Bronchial epithelial cell (primary cell): ENCODE measurements around the gene KRTAP16-1. TPM values are rescaled to one million over a fixed set of nuclear protein-coding genes. Genes with fewer than 3 reads are reported as not detected.

Experiments used
- DNase-seq: peaks from one replicate; pipeline ENCODE4 v3.0.0-alpha.2; 2010; ENCODE audit warnings: low read depth
- FAIRE-seq: peaks from 2 replicates; lab custom pipeline; 2011; peaks lifted over from hg19 to GRCh38; lab: Jason Lieb, UNC
- H3K27me3 ChIP-seq: 2 replicates; pipeline ENCODE4 v1.5.1; 2011; ENCODE audit warnings: low read length; ENCODE audit not compliant: control insufficient read depth, insufficient read depth
- H3K36me3 ChIP-seq: 2 replicates; pipeline ENCODE4 v1.5.1; 2011; ENCODE audit warnings: low read length; ENCODE audit not compliant: control insufficient read depth, insufficient read depth
- H3K4me3 ChIP-seq: 2 replicates; pipeline ENCODE4 v1.5.1; 2011; ENCODE audit warnings: mild to moderate bottlenecking, low read depth, low read length, control low read depth
- total RNA-seq: library from RNA; depleted of rRNA; stranded (reverse); fragments of >200 nt; gene quantifications from 2 replicates; pipeline ENCODE4 v1.2.1, GENCODE V29; 2014
- TF ChIP-seq, protein P1 (sequence below): IDR thresholded peaks from 2 replicates; pipeline ENCODE4 v1.5.1; 2011; ENCODE audit warnings: mild to moderate bottlenecking, moderate library complexity, low read length, control low read depth, inconsistent platforms; ENCODE audit not compliant: insufficient read depth, severe bottlenecking

KRTAP16-1 gene
- total RNA-seq, 1 donor from 2014 or later = not detected

DNA sequence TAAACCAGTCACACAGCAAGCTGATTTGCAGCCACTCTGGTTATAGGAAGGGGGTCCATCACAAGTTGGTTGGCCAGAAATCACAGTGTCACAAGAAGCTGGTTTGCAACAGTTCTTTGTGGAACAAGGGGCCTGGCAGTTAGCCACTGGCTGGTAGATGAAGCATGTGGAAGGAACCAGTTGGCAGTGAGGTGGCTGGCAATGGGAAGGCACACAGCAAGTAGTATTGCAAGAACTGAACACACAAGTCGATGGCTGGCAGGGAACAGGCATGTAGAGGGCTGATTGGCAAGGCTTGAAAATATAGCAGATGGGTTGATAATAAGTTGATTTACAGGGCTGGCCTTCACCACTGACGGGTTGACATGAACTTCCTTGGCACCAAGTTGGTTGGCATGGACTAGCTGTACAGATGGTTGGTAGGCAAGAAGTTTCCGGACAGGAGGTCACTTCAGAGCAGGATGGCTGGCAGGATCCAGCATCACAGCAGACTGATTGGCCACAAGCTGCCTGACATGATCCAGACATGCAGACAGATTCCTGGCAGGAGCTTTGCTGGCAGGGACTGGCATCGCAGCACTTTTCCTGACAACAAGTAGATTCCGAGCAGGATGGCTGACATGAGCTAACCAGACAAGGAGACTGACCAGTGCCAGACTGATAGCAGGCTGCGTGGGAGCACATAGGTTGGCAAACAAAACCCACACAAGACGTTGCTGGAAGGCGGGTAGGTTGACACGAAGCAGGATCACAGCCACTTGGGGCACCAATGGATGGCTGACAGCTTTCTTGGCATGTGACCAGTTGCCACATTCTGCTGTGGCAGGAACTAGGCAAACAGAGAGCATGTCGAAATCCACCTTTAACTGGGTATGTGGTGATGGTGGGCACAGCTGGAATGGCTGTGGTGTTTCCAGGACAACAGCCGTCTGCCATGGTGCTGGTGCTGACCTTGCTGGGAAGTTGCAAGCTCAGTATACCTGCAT is 6.9 kb downstream of the KRTAP16-1 start, which contains the start of gene KRTAP29-1:
TSS of gene KRTAP29-1 (minus strand) at position 936 of the 986 bp plus-strand sequence. CDS start at position 936, 0 bp downstream.
- no peaks in the 10 kb centered on the region for H3K36me3 ChIP-seq
- DNase-seq (peak; percentile 22), FAIRE-seq (peak; percentile 91)
- H3K27me3 ChIP-seq = no peaks in the 10 kb centered on the region
- TF ChIP-seq, protein P1, sequence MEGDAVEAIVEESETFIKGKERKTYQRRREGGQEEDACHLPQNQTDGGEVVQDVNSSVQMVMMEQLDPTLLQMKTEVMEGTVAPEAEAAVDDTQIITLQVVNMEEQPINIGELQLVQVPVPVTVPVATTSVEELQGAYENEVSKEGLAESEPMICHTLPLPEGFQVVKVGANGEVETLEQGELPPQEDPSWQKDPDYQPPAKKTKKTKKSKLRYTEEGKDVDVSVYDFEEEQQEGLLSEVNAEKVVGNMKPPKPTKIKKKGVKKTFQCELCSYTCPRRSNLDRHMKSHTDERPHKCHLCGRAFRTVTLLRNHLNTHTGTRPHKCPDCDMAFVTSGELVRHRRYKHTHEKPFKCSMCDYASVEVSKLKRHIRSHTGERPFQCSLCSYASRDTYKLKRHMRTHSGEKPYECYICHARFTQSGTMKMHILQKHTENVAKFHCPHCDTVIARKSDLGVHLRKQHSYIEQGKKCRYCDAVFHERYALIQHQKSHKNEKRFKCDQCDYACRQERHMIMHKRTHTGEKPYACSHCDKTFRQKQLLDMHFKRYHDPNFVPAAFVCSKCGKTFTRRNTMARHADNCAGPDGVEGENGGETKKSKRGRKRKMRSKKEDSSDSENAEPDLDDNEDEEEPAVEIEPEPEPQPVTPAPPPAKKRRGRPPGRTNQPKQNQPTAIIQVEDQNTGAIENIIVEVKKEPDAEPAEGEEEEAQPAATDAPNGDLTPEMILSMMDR = no peak
- H3K4me3 ChIP-seq = no peak within 1 kb of the TSS

DNA sequence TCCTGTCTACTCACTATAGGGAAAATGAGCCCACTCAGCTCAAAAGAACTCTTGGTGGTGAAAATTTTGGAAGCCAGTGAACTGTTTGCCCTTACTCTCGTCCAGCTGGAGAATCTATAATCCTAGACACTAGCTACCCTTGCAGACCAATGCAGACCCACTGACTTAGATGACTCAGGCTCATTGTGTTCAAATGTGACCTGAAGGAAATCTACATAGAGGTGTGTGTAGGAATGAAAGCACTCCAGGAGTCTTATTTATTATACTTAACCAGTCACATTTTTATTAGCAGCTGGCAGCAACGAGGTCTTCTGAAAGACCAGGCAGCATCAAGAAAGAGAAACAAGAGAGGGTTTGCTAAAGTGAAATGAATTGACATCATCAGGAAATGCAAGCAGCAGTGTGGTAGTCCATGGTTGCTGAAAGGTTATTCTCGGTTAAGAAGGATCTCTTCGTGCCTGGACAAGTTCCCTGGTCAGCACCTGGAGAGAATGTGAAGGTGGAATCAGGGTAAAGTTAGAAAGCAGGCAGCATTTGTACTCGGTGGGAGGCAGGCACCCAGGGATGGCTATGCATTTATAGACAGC is 7.8 kb downstream of the KRTAP16-1 start:
- Histone ChIP-seq H3K36me3 (no peaks in the 10 kb centered on the region), H3K4me3 (no peak overlapping the region), H3K27me3 (no peaks in the 10 kb centered on the region)
- TF ChIP-seq, protein P1 = no peak
- DNase-seq (peak; percentile 87), FAIRE-seq (peak; percentile 47)

DNA sequence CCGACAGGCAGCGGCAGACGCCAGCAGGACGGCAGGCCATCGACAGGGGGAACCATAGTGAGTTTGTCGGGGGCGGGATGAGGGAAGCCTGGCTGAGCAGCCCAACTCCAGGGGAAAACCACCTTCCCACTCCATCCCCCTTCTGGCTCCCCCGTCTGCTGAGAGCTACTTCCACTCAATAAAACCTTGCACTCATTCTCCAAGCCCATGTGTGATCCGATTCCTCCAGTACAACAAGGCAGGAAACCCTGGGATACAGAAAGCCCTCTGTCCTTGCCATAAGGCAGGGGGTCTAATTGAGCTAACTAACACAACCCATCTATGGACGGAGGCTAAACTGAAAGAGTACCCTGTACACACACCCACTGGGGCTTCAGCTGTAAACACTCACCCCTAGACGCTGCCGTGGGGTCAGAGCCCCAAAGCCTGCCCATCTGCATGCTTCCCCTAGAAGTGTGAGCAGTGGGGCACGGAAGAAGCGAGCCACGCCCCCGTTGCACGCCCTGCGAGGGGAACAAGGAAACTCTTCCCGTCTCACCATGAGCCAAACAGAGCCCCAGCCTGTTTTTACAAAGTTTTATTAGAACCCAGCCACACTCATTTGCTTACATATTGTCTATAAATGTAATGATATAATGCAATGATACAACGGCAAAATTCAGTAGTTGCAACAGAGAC is 10.5 kb downstream of the KRTAP16-1 start:
- FAIRE-seq (no peak), DNase-seq (no peak)
- TF ChIP-seq, protein P1 = no peak
- Histone ChIP-seq H3K4me3 (no peak overlapping the region), H3K36me3 (no peaks in the 10 kb centered on the region), H3K27me3 (no peaks in the 10 kb centered on the region)

DNA sequence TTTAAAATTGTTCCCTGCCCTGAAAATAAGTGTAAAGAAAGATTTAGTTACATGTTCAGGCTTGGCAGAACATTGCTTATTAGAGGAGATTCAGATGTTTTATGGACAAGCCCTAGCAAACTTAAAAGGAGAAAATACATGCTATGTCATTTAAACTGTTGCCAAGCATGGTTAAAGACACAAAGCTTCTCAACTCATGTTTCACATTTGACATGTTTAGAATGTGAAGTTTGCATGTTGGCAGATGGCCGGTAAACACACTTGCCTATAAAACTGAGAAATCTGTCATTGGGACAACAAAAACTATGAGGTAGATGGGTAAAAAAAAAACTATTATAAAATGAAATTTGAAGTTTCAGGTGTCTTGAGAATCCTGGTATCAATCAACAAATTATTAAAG is 12.3 kb downstream of the KRTAP16-1 start:
- no peak for DNase-seq
- FAIRE-seq = no peak
- TF ChIP-seq, protein P1 = no peak

DNA sequence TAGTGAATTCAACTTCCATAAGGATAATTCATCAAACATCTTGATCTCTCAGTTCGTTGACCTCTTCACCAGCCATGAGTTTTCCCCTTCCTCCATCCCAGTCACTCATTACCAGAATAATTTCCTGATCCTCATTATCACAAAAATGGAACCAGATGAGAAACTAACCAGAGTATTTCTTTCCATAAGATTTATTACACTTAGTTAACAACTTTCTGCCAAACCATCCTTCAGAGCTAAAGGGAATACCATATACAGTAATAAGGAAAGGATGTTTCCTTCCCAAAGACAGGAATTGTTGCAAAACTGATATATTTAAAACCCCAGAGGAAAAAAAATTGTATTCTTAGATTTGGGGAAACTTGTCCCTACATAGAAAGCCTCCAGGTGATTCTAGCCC is 15.1 kb downstream of the KRTAP16-1 start:
- DNase-seq = no peak
- Histone ChIP-seq H3K27me3 (no peaks in the 10 kb centered on the region), H3K4me3 (no peak overlapping the region), H3K36me3 (no peaks in the 10 kb centered on the region)
- TF ChIP-seq, protein P1 = no peak
- no peak for FAIRE-seq

More for the DNA sequence above, 12.3 kb downstream of the KRTAP16-1 start:
- no peaks in the 10 kb centered on the region for H3K27me3 ChIP-seq
- H3K36me3 ChIP-seq = no peaks in the 10 kb centered on the region
- H3K4me3 ChIP-seq = no peak overlapping the region
